Caco-2 (cell line): ENCODE results near the gene LGALS4. TPM values are rescaled to one million over a fixed set of nuclear protein-coding genes. Genes with fewer than 3 reads are reported as not detected.

ENCODE experiments used
- BruUV-seq: library from RNA; stranded (reverse); fragments of 400-500 nt; replicated peaks from 2 replicates; lab custom pipeline; 2021; lab: Mats Ljungman, UMichigan
- CTCF ChIA-PET: fragments of 300-600 bp; sonication (Branson Sonifier 250); formaldehyde crosslinking; loops from one replicate; lab custom pipeline; 2022; ENCODE audit warnings: antibody characterized with exemption; lab: Charles Lee
- POLR2A ChIA-PET: fragments of 300-600 bp; sonication (Branson Sonifier 250); formaldehyde crosslinking; loops from one replicate; lab custom pipeline; 2022; ENCODE audit warnings: antibody characterized with exemption; lab: Charles Lee
- DNase-seq, 2 experiments: peaks; one replicate each; pipeline versions ENCODE4 v3.0.0 to v3.0.0-alpha.2; 2020 to 2022
- H3K27me3 ChIP-seq: replicated peaks from 2 replicates; pipeline ENCODE4 v1.6.0; 2011; ENCODE audit warnings: low read length; ENCODE audit not compliant: control insufficient read depth, insufficient read depth
- H3K36me3 ChIP-seq: 2 replicates; pipeline ENCODE4 v1.5.1; 2011; ENCODE audit warnings: low read length; ENCODE audit not compliant: control insufficient read depth, insufficient read depth
- H3K4me1 ChIP-seq: fragments of 250-450 bp; sonication (Bioruptor Pico); 2 replicates; pipeline ENCODE4 v1.5.1; 2020; ENCODE audit warnings: mild to moderate bottlenecking
- H3K4me3 ChIP-seq: 2 replicates; pipeline ENCODE4 v1.5.1; 2011; ENCODE audit warnings: low read depth, mild to moderate bottlenecking, control low read depth, low read length
- H3K9me3 ChIP-seq: fragments of 250-450 bp; sonication (Bioruptor Pico); 2 replicates; pipeline ENCODE4 v1.5.1; 2020; ENCODE audit warnings: mild to moderate bottlenecking, moderate library complexity
- H3K27ac Mint-ChIP-seq: one replicate; pipeline ENCODE4 v1.8.0; 2022; ENCODE audit warnings: mixed read lengths; ENCODE audit not compliant: unreplicated experiment
- H3K27me3 Mint-ChIP-seq: one replicate; pipeline ENCODE4 v1.8.0; 2022; ENCODE audit warnings: mixed read lengths; ENCODE audit not compliant: insufficient read depth, unreplicated experiment
- H3K36me3 Mint-ChIP-seq: one replicate; pipeline ENCODE4 v1.8.0; 2022; ENCODE audit warnings: mild to moderate bottlenecking, mixed read lengths; ENCODE audit not compliant: insufficient read depth, unreplicated experiment
- H3K4me1 Mint-ChIP-seq: one replicate; pipeline ENCODE4 v1.8.0; 2022; ENCODE audit warnings: low read depth, mixed read lengths; ENCODE audit not compliant: unreplicated experiment
- H3K4me3 Mint-ChIP-seq: one replicate; pipeline ENCODE4 v1.8.0; 2022; ENCODE audit warnings: mild to moderate bottlenecking, moderate library complexity, mixed read lengths; ENCODE audit not compliant: unreplicated experiment
- H3K9me3 Mint-ChIP-seq: one replicate; pipeline ENCODE4 v1.8.0; 2022; ENCODE audit warnings: mixed read lengths; ENCODE audit not compliant: unreplicated experiment
- intact Hi-C: fragments of 100-400 bp; cut with micrococcal nuclease; formaldehyde crosslinking; loops from one replicate; pipeline ENCODE4 v1.10.0; 2022; ENCODE audit not compliant: unreplicated experiment
- total RNA-seq: library from RNA; stranded (reverse); gene quantifications from 2 replicates; pipeline ENCODE4 v1.2.3, GENCODE V29; 2022
- TF ChIP-seq, protein P1 (sequence below), 2 experiments: fragments of 200-600 bp in 1 of 2; IDR thresholded peaks; 1 replicate in 1 of 2; 2 replicates in 1 of 2; pipeline versions ENCODE4 v1.5.1 to v1.8.0; 2011 to 2022; ENCODE audit warnings: antibody characterized with exemption in 1 of 2, control low read depth in 1 of 2, inconsistent platforms in 1 of 2, low read depth in 1 of 2, low read length in 1 of 2, mild to moderate bottlenecking in 1 of 2, moderate library complexity in 1 of 2; ENCODE audit not compliant: insufficient read depth in 1 of 2, severe bottlenecking in 1 of 2, unreplicated experiment in 1 of 2

Gene LGALS4
- total RNA-seq, 1 experiment from 2014 or later = 2.2 TPM

DNA sequence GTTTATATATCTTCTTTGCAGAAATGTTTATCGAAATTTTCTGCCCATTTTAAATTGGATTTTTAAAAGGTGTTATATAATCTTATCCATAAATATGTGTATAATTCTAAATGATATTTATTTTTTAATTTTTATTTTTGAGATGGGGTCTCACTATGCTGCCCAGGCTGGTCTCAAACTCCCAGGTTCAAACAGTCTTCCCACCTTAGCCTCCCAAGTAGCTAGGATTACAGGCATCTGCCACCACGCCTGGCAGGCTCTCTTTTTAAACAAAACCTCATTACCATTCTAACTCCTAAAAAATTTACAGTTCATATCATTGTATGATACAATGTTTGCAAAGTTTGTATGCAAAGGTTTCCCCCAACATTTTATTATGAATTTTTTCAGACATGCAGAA lies 16.6 kb downstream of the LGALS4 start:
- no peak for DNase-seq
- H3K4me1 ChIP-seq = 0 out of 2 replicates have a peak, but pooled peaks cover 6% of the 10 kb centered on the region
- CTCF ChIA-PET = no interaction called here
- TF ChIP-seq, protein P1, sequence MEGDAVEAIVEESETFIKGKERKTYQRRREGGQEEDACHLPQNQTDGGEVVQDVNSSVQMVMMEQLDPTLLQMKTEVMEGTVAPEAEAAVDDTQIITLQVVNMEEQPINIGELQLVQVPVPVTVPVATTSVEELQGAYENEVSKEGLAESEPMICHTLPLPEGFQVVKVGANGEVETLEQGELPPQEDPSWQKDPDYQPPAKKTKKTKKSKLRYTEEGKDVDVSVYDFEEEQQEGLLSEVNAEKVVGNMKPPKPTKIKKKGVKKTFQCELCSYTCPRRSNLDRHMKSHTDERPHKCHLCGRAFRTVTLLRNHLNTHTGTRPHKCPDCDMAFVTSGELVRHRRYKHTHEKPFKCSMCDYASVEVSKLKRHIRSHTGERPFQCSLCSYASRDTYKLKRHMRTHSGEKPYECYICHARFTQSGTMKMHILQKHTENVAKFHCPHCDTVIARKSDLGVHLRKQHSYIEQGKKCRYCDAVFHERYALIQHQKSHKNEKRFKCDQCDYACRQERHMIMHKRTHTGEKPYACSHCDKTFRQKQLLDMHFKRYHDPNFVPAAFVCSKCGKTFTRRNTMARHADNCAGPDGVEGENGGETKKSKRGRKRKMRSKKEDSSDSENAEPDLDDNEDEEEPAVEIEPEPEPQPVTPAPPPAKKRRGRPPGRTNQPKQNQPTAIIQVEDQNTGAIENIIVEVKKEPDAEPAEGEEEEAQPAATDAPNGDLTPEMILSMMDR (IDR thresholded peaks at IDR 0.05; ENCODE audit: insufficient read depth in 1 of 2, low read depth in 1 of 2, low read length in 1 of 2, severe bottlenecking in 1 of 2, unreplicated experiment in 1 of 2) = no peak
- no peak overlapping the region for H3K4me3 Mint-ChIP-seq
- H3K36me3 ChIP-seq = no peaks in the 10 kb centered on the region
- no peaks in the 10 kb centered on the region; the same call in 1 of the 2 replicates for H3K9me3 ChIP-seq
- H3K27me3 ChIP-seq = no peaks in the 10 kb centered on the region
- no peaks in the 10 kb centered on the region for H3K27me3 Mint-ChIP-seq
- no peak overlapping the region for H3K27ac Mint-ChIP-seq
- H3K4me1 Mint-ChIP-seq = no peaks in the 10 kb centered on the region
- POLR2A ChIA-PET = no interaction called here
- no peaks in the 10 kb centered on the region for H3K9me3 Mint-ChIP-seq
- intact Hi-C loops = no loop called here
- H3K36me3 Mint-ChIP-seq = peaks cover 4% of the 10 kb centered on the region
- no TSS peak for BruUV-seq
- H3K4me3 ChIP-seq = no peak overlapping the region

DNA sequence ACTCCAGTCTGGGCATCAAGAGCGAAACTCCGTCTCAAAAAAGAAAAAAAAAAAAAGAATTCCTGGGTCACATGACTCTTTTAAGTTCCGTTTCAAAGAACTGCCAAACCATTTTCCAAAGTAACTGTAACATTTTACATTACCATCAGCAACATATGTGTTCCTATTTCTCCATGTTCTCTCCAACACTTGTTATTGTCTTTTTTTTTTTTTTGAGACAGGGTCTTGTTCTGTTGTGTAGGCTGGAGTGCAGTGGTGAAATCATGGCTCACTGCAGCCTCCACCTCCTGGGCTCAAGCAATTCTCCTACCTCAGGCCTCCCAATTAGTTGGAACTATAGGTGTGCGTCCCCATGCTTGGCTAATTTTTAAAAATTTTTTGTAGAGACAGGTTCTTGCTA lies 17.2 kb downstream of the LGALS4 start:
- H3K27me3 Mint-ChIP-seq = no peaks in the 10 kb centered on the region
- no peak overlapping the region for H3K27ac Mint-ChIP-seq
- CTCF ChIA-PET = no interaction called here

DNA sequence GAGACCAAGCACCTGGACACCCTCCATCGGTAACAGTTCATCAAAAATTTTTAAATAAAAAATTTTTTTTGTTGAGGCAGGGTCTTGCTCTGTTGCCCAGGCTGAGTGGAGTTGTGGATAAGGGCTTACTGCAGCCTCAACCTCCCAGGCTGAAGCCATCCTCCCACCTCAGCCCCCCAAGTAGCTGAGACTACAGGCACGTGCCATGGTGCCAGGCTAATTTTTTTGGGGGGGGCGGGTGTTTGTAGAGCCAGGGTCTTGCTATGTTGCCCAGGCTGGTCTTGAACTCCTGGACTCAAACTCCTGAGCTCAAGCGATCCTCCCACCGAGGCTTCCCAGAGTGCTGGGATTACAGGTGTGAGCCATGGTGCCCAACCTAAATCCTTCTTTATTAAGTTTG lies 19.1 kb downstream of the LGALS4 start:
- H3K27me3 ChIP-seq = no peaks in the 10 kb centered on the region
- Mint-ChIP-seq H3K4me1 (no peaks in the 10 kb centered on the region), H3K4me3 (no peak overlapping the region), H3K27me3 (no peaks in the 10 kb centered on the region), H3K9me3 (no peaks in the 10 kb centered on the region), H3K36me3 (peaks cover 4% of the 10 kb centered on the region), H3K27ac (no peak overlapping the region)
- TF ChIP-seq, protein P1 (IDR thresholded peaks at IDR 0.05; ENCODE audit: insufficient read depth in 1 of 2, low read depth in 1 of 2, low read length in 1 of 2, severe bottlenecking in 1 of 2, unreplicated experiment in 1 of 2) = no peak
- no peak overlapping the region for H3K4me3 ChIP-seq
- BruUV-seq = no TSS peak
- ChIA-PET CTCF (no interaction called here), POLR2A (no interaction called here)
- 0 out of 2 replicates have a peak, but pooled peaks cover 6% of the 10 kb centered on the region for H3K4me1 ChIP-seq
- DNase-seq = no peak
- no peaks in the 10 kb centered on the region for H3K9me3 ChIP-seq
- no peaks in the 10 kb centered on the region for H3K36me3 ChIP-seq
- intact Hi-C loops = no loop called here

More for the DNA sequence above, 17.2 kb downstream of the LGALS4 start:
- H3K4me3 Mint-ChIP-seq = no peak overlapping the region
- H3K27me3 ChIP-seq = no peaks in the 10 kb centered on the region
- no peak overlapping the region for H3K4me3 ChIP-seq
- H3K9me3 ChIP-seq = no peaks in the 10 kb centered on the region; the same call in 1 of the 2 replicates
- POLR2A ChIA-PET = no interaction called here
- no TSS peak for BruUV-seq
- no peaks in the 10 kb centered on the region for H3K4me1 Mint-ChIP-seq
- H3K36me3 Mint-ChIP-seq = peaks cover 4% of the 10 kb centered on the region
- H3K9me3 Mint-ChIP-seq = no peaks in the 10 kb centered on the region
- H3K4me1 ChIP-seq = 0 out of 2 replicates have a peak, but pooled peaks cover 6% of the 10 kb centered on the region
- TF ChIP-seq, protein P1 (IDR thresholded peaks at IDR 0.05; ENCODE audit: insufficient read depth in 1 of 2, low read depth in 1 of 2, low read length in 1 of 2, severe bottlenecking in 1 of 2, unreplicated experiment in 1 of 2) = no peak
- DNase-seq = no peak
- no peaks in the 10 kb centered on the region for H3K36me3 ChIP-seq
- intact Hi-C loops = no loop called here
